ENCODE measurements around the gene FGD3.

DNA sequence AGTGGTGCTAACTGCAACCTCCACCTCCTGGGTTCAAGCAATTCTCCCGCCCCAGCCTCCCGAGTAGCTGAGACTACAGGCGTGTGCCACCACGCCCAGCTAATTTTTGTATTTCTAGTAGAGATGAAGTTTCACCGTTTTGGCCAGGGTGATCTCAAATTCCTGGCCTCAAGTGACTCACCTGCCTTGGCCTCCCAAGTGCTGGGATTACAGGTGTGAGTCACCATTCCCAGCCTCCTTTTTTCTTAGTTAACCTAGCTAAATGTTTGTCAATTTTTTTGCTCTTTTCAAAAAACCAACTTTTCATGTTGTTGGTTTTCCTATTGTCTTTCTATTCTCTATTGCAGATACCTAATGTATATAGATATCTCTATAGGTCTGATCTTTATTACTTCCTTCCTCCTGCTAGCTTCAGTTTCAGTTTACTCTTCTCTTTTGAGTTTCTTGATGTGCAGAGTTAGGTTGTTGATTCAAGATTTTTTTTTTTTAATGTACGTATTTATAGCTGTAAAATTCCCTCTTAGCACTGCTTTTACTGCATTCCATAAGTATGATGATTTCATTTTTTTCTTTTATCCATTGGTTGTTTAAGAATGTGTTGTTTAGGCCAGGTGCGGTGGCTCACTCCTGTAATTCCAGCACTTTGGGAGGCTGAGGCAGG lies 32.9 kb downstream of the FGD3 start:
- TF ChIP-seq CTCF (conservative IDR thresholded peaks at IDR 0.05) (no peak), ZFX (IDR thresholded peaks at IDR 0.05) (no peak)

All from C4-2B (cell line).